Ishikawa (cell line): ENCODE data around the gene PLK3.

Source experiments
- MAX ChIP-seq: IDR thresholded peaks from 2 replicates; pipeline ENCODE4 v1.6.1; 2012
- USF1 ChIP-seq: IDR thresholded peaks from 2 replicates; pipeline ENCODE4 v1.6.1; 2012

DNA sequence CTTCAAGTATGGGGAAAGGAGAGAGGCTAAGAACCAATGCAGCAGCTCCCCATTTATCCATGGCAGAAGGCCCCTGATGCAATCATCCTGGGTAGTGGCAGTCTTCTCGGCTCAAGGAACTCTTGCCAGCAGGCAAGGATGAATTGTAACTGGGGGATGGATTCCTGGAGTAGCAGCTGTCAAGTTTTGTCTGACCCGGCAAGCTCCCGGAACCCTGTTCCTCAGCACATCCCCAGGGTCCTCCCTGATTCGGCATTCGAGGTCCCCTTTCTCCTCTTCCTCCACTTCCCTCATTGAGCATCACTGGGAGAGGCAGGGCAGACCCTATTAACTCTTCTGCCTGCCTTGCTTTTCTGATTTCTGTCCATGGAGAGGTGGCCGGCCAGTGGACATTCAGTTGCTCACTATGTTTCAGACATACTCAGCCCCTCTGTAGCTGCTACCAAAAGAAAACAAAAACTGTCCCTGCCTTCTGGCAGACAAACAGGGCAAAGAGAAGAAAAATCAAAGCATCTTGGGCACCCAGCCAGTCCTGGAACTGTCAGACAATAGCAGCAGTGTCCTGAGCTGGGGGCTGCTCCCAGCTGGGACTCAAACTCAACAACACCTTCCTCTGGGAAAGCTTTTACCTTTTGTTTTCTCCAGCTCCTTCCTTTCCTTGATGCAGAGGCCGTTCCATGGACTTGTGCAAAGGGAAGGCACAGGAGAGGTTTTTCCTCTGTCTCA lies 48.4 kb downstream of the PLK3 start:
- TF ChIP-seq USF1: no peak
- no peak for TF ChIP-seq MAX
